GM23338 (cell line): ENCODE results near the gene MARK3.

Experiments
- CREB1 ChIP-seq: fragments of 250-450 bp; sonication (Bioruptor Pico); IDR thresholded peaks from 2 replicates; pipeline ENCODE4 v1.5.0; 2020; ENCODE audit warnings: low read depth, mild to moderate bottlenecking, moderate library complexity
- CTCF ChIP-seq, 2 experiments: fragments of 200-600 bp in 1 of 2; sonication (generic) in 1 of 2; conservative IDR thresholded peaks; 2 replicates each; pipeline versions ENCODE4 v1.5.1 to v1.6.1; 2016 to 2017; ENCODE audit warnings: antibody characterized with exemption in 2 of 2, low read depth in 2 of 2, mild to moderate bottlenecking in 2 of 2, moderate library complexity in 1 of 2
- EZH2 ChIP-seq: fragments of 200-600 bp; sonication (generic); IDR thresholded peaks from one replicate; pipeline ENCODE4 v1.8.0; 2017; ENCODE audit warnings: antibody characterized with exemption, mild to moderate bottlenecking, low read depth; ENCODE audit not compliant: unreplicated experiment
- EZH2phosphoT487 ChIP-seq: fragments of 200-600 bp; sonication (generic); IDR thresholded peaks from one replicate; pipeline ENCODE4 v1.8.1; 2018; ENCODE audit warnings: antibody characterized with exemption; ENCODE audit not compliant: unreplicated experiment
- JUNB ChIP-seq: IDR thresholded peaks from one replicate; pipeline ENCODE4 v1.6.1; 2016; ENCODE audit warnings: antibody characterized with exemption; ENCODE audit not compliant: unreplicated experiment
- NANOG ChIP-seq: IDR thresholded peaks from 2 replicates; pipeline ENCODE4 v1.6.1; 2016; ENCODE audit warnings: antibody characterized with exemption, borderline replicate concordance
- POLR2AphosphoS5 ChIP-seq: IDR thresholded peaks from 2 replicates; pipeline ENCODE4 v1.6.1; 2016; ENCODE audit warnings: antibody characterized with exemption, low read depth
- REST ChIP-seq: IDR thresholded peaks from one replicate; pipeline ENCODE4 v1.6.1; 2018; ENCODE audit warnings: antibody characterized with exemption; ENCODE audit not compliant: unreplicated experiment
- ZNF331 ChIP-seq: fragments of 250-450 bp; sonication (Bioruptor Pico); IDR thresholded peaks from 2 replicates; pipeline ENCODE4 v1.5.0; 2020; ENCODE audit warnings: low read depth, mild to moderate bottlenecking, moderate library complexity

- TF ChIP-seq REST = no peak
- TF ChIP-seq EZH2 = no peak
- TF ChIP-seq CTCF (conservative IDR thresholded peaks at IDR 0.05; ENCODE audit: low read depth in 2 of 2) = no peak
- no peak for TF ChIP-seq POLR2AphosphoS5
- TF ChIP-seq EZH2phosphoT487 = no peak
- TF ChIP-seq CREB1 (CRISPR knock-in tag) = no peak
- no peak for TF ChIP-seq NANOG
- TF ChIP-seq ZNF331 = no peak
- TF ChIP-seq JUNB = no peak
Measured at GRCh38 chr14:103372552-103373304, 12.5 kb upstream of the MARK3 start.
